Caki2 (cell line): ENCODE results near the gene APPBP2. TPM values are rescaled to one million over a fixed set of nuclear protein-coding genes. Genes with fewer than 3 reads are reported as not detected.
"Not testable (repeated sequence)": the region's sequence is repeated elsewhere in the genome, so short reads cannot be mapped to it uniquely, and the experiment has no call there.

Source experiments
- DNase-seq: peaks from one replicate; pipeline ENCODE4 v3.0.0-alpha.2; 2015; ENCODE audit warnings: low read depth
- in situ Hi-C: cut with HindIII; loops from 2 replicates; pipeline ENCODE4 v1.10.0; 2016; ENCODE audit warnings: low sequenced_read_pairs, low pct_unique_long_range_greater_than_20kb, mixed read lengths
- total RNA-seq: library from RNA; depleted of rRNA; stranded (reverse); fragments of >200 nt; shearing (Covaris generic); gene quantifications from 2 replicates; pipeline ENCODE4 v1.2.3, GENCODE V29; 2014; ENCODE audit warnings: low replicate concordance

APPBP2 gene
- total RNA-seq, 1 experiment from 2014 or later = 27.9 TPM

DNA sequence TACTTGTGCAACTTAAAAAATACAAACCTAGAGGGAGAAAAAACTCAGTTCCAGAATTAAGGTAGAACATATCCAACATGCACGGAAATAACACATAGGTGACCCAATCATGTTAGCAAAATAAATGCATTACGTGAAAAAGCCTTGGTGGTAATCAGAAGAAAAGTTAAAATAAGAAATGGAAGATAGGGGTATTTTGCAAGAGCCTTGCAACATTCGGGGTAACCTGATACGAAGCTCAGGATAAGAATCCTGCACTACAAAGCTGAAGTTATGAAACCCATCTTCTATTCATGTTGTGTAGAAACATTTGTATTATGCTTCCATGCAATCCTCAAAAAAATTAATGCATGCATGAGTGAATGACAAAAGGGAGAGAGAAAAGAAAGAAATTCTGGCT is 70.7 kb downstream of the APPBP2 start:
- in situ Hi-C loops = no loop called here
- no peak for DNase-seq

DNA sequence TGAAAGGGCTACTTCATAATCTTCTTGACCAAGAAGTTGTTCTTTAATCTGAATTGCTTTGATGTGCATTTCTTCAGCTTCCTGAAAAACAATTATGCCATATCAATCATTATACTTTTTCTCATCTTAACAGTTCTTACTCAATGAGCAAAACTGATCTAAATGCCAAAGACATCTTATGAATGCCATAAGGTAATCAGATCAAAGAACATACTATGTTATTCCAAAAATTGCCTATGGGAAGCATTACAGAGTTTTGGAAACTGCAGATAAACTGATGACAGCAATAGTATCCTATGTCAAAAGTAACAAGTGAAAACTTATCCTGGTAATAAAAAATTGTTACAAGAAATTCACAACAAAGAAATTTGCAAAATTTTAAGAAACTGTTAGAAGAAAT is 74.1 kb downstream of the APPBP2 start:
- in situ Hi-C loops = no loop called here

DNA sequence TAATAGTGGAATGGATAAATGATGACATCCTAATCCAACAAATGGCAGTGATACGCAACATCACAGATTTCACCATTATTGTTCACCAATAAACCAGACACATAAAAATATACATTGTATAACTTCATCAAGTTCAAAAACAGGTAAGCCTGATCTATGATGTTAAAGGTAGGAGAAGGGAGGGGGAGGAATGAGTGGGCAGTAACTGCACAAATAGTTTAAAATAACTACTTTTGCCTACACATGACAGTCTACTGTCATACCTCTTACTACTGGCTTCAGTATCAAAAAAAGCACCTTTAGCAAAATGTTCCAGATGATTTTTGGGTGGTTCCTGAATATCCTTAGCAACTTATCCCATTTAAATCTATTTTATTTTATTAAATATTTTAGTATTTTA is 75.0 kb downstream of the APPBP2 start:
- in situ Hi-C loops = no loop called here
- DNase-seq = no peak

More for the DNA sequence above, 74.1 kb downstream of the APPBP2 start:
- DNase-seq = no peak

DNA sequence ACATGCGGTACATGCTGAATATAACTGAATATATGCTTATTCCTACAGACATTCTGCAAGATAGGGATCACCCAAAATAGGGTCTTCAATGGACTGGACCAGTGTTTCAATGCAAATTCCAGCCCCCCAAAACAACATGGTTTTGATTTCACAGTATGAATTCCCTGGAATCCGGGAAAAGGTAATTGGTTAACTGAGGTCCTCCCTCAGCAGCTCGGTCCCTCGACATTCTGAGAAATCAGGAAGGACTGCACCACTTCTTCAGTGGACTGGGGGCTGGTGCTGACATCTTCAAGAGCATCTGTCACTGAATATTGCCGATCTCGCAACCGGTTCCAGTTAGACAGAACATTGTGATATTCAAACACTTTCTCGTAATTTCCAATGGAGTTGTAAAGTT is 78.7 kb downstream of the APPBP2 start:
- no peak for DNase-seq
- in situ Hi-C loops = no loop called here

DNA sequence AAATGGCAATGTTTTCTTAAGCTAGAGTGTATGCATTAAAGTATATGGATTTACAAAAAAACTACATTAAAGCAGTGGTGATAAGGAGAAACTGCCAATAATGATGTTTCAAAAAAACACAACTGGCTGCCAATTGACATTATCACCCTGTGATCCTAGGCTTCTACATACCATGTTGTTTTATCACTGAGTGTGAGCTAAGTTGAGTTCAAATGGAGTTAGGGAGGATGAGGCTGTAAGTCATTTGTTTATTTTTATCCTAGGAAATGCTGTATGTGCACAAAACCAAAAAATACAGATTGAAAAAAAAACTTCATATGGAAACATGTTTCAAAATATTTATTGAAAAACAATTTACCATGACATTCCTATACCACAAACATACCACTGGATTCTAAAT is 80.9 kb downstream of the APPBP2 start:
- no peak for DNase-seq
- in situ Hi-C loops = no loop called here

DNA sequence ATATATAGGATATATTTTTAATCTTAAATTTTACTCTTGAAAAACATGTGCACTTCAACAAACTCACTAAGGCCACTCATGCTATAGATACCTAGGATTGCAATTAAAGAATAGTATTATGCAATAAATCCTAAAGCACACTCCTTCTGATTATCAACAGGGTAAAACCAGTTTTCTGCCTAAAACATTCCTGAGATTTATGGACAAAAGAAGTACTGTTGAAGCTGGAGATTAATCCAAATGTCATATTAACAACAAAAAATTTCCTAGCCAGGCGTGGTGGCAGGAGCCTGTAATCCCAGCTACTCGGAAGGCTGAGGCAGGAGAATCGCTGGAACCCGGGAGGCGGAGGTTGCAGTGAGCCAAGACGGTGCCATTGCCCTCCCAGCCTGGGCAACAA is 82.3 kb downstream of the APPBP2 start:
- in situ Hi-C loops = no loop called here
- DNase-seq = no peak

DNA sequence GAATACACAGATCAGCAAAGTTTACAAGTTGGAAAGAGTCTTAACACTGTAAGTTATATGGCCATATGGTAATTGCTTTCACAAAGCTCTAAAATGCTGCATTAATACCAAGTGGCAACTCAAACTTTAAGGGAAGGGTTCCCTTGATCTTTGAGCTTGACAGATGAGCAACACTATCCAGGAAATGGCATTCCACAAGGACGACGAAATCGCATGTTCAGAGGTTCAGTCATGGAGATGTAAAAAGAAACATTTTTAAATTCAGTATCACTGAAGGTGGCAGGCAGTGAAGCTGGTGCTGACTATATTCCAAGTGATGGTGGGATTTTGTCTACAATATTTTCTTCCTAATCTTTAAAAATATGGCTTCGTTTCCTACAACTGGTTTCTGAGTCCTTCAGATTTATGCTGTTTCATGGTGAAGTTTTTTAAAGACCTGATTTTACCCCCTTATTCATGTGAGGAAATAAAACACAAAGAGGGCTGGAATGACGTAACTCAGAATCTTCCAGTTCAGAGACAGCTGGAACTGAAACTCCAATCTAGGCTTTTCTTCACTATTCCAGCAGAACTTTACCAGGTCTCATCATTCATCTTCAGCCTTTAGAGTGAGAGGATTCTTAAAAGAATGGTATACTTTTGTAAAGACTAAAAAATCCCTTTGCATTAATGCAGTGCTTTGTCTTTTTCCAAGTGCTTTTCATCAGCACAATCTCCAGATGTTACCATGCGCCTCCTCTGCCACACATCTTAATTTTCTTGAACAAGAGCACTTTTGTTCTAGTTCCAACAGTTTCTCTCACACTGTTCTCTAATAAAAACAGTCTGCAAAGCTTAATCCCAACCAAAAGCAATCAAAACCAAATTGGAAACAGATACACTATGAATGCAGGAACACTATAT is 83.5 kb downstream of the APPBP2 start:
- DNase-seq = no peak
- in situ Hi-C loops = no loop called here

DNA sequence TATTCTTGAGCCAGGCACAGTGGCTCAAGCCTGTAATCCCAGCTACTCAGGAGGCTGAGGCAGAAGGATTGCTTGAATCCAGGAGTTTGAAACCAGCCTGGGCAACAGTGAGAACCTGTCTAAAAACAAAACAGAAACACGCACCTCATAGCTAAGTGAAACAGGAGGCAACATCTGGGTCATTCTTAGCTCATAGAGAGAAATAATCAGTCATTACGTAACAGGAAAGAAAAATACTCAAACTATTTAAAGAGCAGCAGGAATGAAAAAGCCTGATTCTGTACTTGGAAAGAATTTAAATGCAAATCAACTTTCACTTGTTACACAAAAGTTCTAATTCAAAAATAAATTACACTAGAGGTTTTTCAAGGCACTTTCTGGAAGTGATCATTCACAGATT is 86.5 kb downstream of the APPBP2 start:
- DNase-seq = no peak
- in situ Hi-C loops = no loop called here

DNA sequence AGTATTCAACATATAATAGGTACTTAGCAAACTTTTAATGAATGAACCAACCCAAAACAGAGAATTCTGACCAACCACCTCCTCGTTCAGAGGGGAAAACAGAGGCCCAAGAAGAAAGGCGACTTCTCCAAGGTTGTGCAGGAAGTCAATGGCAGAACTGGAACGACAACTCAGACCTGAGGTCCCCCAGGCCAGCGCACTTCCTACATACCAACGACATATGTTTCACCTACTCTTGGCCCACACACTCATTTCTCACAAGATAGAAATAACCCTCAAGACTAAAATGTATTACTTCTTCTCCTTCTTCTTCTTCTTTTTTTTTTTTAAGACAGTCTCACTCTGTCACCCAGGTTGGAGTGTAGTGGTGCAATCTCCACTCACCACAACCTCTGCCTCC is 89.4 kb downstream of the APPBP2 start:
- in situ Hi-C loops = no loop called here

DNA sequence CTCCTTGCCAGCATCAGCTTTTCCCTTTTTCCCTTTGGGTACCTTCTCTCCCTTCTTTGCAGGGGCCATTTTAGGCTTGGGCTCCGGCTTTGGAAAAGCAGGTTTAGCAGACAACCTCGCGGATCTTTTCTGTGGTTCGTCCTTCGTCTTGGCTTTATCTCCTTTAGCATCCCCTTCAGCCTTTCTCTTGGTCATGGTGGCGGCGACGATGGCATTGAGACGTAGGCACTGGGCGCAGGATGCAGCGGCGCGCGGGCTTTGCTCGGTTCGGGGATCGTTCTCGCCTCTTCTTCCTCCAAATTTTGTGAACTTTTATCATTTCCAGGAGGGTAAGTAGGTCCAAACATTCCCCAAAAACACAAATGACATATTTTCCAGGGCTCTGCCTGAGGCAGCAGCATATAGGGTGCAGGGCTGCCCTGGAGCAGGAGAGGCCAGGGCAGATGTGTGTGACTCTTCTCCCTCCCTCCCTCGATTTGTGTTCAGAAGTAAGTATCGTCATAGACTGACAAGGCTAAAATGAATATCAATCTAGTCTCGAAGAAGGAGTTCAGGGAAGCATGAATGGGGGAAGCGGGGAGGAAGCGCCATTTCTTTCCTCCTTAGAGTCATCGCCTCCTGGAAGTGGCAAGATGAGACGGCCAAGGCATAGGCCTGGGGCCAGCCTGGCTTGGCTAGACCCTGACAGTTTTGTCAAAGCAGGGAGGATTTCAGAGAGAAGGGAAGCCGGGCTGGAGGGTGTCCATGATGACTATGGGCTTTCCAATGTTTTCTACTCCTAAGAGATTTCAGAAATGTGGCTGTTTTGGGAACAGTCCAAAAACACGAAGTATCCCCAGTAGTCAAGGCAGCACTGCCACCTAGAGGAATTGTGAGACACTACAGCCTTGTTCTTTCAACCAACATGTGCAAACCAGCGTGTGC is 90.5 kb downstream of the APPBP2 start:
- DNase-seq = peak; percentile 69
- in situ Hi-C loops = no loop called here

More for the DNA sequence above, 89.4 kb downstream of the APPBP2 start:
- DNase-seq = no peak

DNA sequence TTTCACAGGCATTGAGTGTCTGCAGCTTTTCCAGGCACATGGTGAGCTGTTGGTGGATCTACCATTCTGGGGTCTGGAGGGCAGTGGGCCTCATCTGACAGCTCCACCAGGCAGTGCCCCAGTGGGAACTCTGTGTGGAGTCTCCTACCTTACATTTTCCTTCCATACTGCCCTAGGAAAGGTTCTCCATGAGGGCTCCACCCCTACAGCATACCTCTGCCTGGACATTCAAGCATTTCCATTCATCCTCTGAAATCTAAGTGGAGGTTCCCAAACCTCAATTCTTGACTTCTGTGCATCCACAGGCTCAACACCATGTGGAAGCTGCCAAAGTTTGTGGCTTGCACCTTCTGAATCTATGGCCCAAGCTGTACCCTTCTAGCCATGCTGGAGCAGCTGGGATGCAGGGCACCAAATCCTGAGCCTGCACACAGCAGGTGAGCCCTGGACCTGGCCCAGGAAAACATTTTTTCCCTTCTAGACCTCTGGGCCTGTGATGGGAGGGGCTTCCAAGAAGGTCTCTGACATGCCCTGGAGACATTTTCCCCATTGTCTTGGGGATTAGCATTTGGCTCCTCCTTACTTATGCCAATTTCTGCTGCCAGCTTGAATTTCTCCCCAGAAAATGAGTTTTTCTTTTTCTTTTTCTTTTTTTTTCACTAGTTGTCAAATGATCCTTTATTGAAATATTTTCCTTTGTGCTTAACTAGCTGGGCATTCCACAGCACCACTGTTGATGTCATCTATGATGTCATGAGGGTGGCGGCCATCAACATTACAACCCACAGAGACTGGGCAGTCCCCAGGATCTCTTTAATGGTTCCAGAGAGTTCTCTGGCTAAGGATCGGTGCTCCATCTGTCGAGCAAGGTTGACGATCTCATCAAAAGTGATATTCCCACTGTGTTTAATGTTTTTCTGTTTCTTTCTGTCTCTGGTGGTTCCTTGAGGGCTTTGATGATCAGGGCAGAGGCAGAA is 92.7 kb downstream of the APPBP2 start:
- DNase-seq, in situ Hi-C loops: not testable (repeated sequence)

DNA sequence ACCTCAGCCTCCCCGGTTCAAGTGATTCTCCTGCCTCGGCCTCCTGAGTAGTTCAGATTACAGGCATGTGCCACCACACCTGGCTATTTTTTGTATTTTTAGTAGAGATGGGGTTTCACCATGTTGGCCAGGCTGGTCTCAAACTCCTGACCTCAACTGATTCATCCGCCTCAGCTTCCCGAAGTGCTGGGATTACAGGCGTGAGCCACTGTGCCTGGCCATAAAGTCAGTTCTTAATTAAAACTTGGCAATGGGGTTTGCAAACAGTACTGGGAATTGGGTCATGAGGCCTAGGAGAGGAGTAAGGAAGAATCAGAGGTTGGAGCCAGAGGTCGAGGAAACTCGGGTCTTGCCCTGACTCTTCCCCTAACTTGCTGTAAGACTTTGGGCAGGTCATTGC is 95.5 kb downstream of the APPBP2 start:
- in situ Hi-C loops, DNase-seq: not testable (repeated sequence)

DNA sequence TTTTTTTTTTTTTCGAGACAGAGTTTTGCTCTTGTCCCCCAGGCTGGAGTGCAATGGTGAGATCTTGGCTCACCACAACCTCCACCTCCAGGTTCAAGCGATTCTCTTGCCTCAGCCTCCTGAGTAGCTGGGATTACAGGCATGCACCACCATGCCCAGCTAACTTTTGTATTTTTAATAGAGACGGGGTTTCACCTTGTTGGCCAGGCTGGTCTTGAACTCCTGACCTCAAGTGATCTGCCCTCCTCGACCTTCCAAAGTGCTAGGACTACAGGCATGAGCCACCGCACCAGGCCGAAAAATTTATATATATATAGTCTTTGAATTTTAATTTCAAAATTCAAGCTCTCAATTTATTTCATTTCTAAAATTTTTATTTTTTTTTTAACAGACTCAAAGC is 97.6 kb downstream of the APPBP2 start:
- DNase-seq, in situ Hi-C loops: not testable (repeated sequence)

DNA sequence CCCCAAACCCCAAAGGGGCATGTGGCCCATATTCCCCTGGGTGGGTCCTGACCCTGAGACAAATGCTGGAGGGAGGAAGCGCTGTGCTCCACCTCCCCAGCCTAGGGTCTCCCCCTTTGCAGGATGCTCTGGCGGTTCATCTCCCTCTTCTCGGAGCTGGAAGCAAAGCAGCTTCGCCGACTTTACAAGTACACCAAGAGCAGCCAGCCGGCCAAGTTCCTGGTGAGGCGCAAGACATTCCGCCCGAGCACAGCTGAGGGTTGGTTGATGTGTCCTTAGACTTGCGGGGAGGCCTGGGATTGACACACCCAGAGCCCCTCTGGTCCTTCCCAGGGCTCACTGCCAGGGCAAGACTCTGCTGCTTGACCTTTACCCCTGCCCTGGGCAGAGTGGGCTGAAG is 99.4 kb downstream of the APPBP2 start:
- DNase-seq = no peak
- in situ Hi-C loops = no loop called here

DNA sequence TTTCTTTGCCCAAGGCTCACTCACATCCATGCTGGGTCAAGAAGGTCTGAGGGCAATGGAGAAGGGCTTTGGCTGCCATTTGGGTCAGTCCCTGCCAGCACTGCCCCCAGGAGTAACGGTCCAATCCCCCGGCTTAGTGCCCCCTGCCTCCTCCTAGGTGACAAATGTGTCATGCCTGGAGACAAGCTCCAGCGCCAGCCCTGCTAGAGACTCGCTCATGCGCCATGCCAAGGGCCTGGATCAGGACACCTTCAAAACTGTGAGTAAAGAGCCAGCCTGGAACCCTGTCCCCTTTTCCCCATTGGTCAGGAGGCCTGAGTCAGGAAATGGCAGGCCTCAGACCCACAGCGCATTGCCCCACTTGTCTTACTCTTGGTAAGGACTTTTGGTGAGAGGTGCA is 100.4 kb downstream of the APPBP2 start:
- in situ Hi-C loops = no loop called here
- DNase-seq = no peak

DNA sequence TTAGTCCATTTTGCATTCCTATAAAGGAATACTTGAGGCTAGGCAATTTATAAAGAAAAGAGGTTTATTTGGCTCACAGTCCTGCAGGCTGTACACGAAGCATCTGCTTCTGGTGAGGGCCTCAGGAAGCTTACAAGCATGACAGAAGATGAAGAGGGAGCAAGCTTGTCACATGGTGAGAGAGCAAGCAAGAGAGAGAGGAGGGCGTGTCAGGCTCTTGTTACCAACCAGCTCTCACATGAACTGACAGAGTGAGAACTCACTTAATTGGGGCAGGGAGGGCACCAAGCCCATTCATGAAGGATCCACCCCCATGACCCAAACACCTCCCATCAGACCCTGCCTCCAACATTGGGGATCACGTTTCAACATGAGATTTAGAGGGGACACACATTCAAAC is 102.2 kb downstream of the APPBP2 start:
- in situ Hi-C loops = no loop called here
- no peak for DNase-seq

DNA sequence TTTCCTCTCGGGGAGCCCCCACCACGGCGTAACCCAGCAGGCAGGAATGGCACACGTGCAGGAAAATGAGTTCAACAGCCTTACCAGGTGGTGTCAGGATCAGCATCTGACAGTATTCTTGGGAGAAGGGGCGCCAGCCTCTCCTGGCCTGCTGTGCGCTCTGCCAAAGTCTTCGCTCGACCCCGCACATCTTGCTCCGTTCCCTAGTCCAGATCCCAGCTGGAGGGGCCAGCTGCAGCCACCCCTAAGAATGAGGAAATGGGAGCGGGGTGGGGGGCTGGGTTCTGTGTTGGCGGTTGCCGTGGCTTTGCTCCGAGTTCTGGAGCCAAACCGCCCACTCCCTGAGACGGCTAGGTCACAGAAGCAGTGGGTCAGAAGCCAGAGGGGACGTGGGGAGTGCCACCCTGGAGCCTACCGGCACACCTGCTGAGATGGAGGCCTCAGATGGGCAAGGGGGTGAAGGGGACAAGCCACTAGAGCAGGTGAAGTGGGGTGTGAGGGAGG is 103.8 kb downstream of the APPBP2 start, which contains the start of gene CHCT1:
Gene CHCT1, plus strand, starts transcription at position 328 of the 504 bp plus-strand sequence. Its CDS starts 104 bp downstream, at position 432.
- no peak for DNase-seq
- in situ Hi-C loops = no loop called here
